ELF-1 (cell line): Measurements from ENCODE around the gene GADD45GIP1.

Experiments used
- DNase-seq: peaks from one replicate; pipeline ENCODE4 v3.0.0-alpha.2; 2016; ENCODE audit warnings: low read depth, low spot score

Gene GADD45GIP1

DNA sequence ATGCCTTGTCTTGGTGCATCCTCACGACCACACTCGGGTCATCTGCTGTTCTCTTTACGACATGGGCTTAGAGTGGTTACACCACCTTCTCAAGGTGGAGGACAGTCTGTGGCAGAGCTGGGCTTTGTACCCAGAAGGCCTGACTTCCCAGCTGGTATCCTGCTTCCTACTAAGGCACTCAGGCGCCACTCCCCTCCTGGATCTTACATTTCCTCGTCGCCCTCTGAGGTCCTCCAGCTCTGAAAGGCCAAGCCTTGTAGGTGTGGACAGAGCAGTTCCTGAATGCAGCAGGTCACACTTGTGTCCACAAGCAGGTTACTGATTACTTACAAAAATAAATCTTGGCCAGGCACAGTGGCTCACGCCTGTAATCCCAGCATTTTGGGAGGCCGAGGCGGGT, 49.9 kb downstream of the GADD45GIP1 start:
- DNase-seq = no peak
